GM21528 (cell line): ENCODE results near the gene REEP3.
"Not testable (repeated sequence)": the region's sequence is repeated elsewhere in the genome, so short reads cannot be mapped to it uniquely, and the experiment has no call there.

Experiments used
- ATAC-seq: cut with Tn5 transposase; IDR thresholded peaks from one replicate; pipeline ENCODE4 v1.9.1; 2021; ENCODE audit warnings: mild to moderate bottlenecking, moderate library complexity; ENCODE audit not compliant: unreplicated experiment, low FRiP score

REEP3 gene

DNA sequence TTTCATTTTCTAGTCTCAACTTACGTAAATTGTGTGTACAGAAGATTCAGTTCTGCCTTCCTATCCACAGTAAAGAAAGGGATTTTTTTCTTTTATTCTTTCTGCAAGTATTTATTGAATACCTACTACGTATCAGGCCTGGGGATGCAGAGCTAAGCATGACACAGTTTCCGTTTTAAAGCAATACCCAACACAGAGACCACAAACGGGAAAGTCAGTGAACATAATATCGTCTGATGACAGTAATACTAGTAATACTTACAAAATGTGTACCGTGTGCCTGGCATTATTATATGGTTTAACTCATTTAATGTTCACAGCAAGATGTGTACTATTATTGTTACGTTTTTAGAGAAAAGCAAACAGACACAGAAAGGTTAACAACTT lies 22.4 kb downstream of the REEP3 start:
- ATAC-seq, result no peak

DNA sequence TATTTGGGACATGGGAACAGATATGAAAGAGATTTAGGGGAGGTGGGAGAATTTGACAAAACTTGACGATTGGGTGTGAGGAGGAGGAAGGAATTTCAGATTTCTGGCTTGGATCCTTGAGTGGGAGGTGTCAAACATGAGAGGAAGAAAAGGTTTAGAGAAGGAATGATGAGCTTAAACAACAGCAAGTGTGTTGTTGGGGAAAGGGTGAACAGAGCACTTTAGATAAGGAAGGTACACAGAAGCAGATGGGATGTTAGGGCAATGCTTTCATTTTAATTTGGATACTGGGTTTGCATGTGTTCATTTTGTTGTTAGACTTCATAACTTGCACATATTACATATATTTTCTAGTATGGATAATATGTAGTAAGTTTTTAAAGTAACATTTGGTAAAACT lies 23.2 kb downstream of the REEP3 start:
- no peak for ATAC-seq

DNA sequence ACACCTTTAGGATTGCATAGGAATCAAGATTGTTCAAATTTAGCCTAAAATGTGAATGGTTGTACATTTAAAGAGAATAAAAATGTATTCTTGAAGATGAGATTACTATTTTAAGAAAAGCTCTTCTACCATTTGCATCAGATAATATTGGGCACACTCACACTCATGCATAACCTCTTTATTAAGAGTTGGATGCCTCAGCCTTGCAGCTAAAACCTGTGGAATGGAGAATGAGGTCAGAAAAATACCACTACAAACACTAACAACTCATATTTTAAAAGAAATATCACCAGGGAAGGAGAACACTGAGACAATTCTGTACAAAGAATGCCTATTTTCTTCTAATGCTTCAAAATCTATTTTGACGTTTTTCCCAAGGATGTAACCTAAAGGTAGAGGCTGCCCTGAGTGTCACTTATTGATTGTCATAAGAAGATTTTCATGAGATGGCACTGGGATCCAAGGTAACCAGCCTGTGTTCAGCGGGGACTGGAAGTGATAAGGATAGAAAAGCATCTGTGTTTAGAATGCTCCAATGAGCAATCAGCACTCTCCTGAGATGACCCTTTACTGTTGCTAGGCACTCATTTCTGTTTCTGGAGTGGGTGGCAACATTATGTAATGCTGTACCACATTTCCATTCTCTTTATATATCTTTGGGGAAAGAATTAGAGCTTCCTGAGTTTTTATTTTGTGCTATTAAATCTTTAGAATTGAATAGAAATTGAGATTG lies 26.6 kb downstream of the REEP3 start:
- ATAC-seq, result no peak

DNA sequence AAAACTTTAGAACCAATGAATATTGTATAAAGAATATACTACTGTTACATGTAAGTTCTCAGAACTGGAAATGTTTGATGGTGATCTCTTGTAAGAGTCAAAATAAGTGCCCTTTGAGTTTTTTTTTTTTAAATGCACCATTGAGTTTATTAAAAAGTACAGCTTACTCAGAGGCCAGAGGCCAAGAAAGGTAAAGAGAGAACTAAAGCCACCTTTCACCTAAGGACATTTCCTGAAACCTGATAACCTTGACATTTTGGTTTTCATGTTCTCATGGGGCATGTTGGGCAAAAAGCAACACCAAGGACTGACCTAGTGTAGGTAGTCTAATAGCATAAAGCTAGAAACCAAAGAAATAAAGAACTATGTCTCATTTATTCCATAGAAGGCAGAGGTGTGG lies 27.7 kb downstream of the REEP3 start:
- no peak for ATAC-seq

DNA sequence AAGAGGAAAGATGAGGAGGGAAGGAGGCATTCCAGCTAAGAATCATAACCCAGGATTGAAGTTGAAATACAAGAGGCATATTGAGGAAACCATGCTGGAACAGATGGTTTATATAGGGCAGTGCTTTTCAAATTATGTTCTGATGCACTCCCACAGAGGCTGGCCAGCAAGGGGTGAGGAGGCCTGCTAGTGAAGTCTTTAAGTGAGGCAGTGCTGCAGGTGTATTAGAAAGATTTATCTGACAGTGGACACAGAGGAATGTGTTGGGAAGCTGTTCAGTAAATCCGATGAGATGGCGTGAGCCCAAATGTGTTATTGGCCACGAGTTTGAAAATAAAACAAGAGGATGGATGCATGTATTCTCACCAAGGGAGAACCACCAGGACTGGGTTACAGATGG lies 28.6 kb downstream of the REEP3 start:
- no peak for ATAC-seq

DNA sequence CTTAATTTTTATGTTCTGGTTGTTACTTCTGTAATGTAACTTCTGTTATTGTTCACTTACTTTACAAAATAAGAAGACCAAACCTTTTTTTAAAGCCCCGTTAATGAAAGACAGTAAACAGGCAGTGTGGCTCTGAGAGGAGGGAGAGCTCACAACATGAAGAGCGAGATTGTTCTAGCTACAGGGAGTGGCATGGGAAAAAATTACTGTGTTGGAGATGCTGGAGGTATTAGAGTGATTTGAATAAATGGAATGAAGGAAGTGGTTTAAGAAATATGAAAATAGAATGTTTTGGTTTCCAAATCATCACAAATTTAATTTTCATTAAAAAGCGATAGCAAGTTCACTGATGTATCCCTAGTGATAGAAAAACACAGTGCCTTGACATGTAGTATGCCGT lies 31.8 kb downstream of the REEP3 start:
- ATAC-seq, result no peak

DNA sequence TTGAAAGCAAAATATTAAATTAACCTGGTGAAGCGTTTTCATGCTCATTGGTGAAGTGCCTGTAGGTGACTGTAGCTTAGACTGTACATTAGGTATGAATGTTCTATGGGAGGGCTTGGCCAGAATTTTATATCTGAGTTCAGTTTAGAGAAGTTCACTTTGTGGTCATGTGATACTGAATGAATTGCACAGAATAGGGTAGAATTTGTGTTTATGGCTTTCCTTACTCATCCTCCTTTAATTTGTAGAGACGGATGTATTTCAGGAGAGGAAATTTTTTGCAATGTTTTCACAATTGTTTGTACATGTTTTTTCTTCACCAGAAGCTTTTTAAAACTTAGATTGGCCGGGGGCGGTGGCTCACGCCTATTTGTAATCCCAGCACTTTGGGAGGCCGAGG lies 32.3 kb downstream of the REEP3 start:
- ATAC-seq, result no peak

DNA sequence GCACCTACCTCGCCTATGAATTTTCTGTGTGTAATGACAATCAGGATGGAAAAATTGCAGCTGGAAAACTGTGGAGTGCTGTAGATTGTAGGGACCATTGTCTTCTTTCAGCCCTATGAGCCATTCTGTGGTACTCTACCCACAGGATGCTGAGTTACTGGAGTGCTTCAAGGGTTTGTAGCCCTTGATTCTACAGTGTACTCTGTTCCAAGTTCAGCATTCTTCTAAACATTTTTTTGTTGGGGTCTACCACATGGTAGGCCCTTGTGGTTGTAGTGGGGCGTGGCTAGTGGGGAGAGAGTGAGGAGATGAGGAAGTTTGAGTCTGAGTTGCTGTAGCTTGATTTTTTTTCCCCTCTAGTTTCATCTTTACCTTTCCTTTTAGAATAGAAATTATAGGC lies 33.5 kb downstream of the REEP3 start:
- ATAC-seq, result peak; percentile 75

DNA sequence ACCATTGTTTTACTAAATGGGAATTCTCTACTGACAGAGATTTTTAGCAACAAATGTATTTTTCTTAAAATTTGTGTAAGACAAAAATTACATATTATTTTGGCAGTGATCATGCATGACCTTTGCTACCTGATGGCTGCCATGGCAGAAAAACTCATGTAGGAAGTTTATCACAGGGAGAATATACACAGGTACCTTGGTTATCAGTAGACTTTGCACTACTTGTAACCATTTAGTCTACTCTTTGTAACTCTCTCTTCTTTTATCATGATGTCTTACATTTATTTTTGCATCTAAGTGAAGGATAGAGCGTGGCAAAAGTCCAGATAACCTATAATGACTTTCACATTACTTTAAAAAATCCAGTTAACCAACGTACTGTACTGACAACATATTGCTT lies 34.1 kb downstream of the REEP3 start:
- no peak for ATAC-seq

DNA sequence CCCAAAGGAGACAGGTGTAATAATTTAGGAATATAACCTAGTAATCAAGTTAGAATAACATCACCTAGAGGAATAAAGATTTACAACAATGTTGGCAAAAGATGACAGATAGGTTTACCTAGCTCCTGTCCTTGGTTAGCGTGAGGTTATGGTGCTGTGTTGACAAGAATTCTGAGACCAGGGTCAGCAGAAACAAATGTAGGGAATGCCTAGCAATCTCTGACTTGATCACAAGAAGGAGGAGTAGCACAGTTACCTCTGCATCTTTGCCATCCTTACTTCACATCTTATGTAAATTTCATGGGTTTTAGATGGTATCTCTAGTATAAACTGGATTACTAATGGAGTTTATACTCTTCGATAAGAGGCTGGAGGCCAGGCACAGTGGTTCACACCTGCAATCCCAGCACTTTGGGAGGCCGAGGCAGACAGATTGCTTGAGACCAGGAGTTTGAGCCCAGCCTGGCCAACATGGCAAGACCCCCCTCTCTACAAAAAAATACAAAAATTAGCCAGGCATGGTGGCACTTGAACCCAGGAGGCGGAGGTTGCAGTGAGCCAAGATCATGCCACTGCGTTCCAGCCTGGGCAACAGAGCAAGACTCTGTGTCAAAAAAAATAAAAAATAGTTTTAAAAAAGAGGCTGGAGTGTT lies 37.1 kb downstream of the REEP3 start:
- ATAC-seq, result no peak

DNA sequence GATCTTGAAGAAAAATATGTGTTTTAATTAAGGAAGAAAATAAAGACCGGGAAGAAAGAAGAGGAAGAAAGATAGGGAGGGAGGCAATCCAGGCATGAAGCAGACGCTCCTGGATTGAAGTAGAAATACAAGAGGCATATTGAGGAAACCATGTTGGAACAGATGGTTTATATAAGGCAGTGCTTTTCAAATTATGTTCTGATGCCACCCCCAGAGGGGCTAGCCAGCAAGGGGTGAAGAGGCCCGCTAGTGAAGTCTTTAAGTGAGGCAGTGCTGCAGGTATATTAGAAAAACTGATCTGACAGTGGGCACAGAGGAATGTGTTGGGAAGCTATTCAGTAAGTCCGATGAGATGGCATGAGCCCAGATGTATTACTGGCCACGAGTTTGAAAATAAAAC lies 40.1 kb downstream of the REEP3 start:
- ATAC-seq, result no peak

DNA sequence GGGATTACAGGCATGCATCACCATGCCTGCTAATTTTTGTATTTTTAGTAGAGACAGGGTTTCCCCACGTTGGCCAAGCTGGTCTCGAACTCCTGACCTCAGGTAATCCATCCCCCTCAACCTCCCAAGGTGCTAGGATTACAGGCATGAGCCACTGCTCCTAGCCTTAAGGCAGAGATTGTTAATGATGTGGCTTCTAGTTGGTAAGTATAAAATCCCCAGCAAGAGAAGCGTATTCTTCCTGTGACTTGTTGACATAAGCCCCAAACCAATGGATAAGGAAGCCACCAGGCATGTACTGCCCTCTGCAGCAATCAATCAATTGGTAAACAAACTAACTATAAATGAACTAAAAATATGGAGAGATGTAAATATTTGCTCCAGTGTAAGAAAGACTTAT lies 41.2 kb downstream of the REEP3 start:
- no peak for ATAC-seq

DNA sequence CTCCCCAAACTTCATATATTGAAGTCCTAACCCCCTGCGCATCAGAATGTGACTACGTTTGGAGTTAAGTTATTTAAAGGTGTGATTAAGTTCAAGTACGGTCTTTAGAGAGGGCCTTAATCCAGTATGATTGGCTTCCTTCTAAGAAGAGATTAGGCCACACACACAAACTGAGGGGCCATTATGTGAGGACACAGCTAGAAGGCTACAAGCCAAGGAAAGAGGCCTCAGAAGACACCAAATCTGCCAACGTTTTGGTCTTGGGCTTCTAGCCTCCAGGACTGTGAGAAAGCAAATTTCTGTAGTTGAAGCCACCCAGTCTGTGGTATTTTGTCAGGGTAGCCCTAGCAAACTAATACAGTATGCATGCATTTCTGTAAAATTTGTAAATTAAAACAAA lies 41.7 kb downstream of the REEP3 start:
- ATAC-seq, result no peak

DNA sequence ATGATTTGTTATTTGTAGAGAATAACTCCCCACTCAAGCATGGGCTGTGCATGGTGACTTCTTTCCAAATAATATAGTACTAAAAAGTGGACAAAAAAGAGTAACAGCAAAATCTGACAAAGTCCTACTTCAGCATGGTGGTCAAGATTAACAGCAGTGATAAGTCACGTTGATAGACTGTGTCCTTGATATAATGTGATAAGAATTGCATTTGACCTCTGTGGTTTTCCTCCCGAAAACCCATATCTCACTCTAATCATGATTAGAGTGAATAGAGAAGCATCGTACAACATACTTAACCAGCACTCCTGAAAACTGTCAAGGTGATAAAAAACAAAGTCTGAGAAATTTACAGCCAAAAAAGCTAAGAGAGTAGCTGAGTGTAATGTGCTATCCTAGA lies 42.4 kb downstream of the REEP3 start:
- ATAC-seq, result no peak

DNA sequence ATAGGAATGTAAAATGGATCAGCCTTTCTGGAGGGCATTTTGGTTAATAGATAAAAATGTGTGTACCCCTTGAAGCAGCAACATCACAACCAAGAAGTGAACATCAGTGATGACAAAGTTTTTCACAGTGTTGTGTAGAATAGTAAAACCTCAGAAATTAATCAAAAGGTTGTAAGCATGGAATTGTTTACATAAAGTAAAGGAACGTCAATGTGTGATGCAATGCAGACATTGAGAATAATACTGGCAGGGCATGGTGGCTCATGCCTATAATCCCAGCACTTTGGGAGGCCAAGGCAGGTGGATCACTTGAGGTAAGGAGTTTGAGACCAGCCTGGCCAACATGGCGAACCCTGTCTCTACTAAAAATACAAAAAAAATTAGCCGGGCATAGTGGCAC lies 43.5 kb downstream of the REEP3 start:
- not testable (repeated sequence) for ATAC-seq

DNA sequence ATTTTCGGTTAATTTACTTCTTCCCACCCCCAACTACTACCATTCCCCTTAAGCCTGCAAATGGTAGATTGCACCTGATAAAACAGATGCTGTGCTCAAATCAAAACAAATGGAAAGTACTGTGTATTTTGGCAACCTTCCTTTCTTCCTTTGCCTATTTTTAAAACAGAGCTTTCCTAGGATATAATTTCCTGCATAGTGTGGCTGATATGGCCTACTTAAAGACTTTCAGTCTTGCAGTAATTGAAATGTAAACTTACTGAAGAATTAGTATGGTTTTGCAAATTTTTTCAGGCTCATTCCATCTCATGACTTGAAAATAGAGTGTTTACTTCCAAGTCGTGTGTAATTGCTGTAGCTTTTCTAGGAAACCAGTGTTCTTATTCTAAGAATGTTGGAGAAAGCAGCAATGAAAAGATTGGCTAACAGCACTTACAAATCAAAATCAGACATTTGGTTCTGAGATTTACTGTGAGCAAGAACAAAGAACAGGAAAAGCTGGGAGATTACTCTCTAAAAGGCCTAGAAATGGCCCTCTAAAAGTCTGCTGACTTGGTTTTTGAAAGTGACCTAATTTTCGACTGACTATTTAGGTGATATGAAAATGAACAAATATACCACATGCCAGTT lies 52.0 kb downstream of the REEP3 start:
- ATAC-seq, result no peak

DNA sequence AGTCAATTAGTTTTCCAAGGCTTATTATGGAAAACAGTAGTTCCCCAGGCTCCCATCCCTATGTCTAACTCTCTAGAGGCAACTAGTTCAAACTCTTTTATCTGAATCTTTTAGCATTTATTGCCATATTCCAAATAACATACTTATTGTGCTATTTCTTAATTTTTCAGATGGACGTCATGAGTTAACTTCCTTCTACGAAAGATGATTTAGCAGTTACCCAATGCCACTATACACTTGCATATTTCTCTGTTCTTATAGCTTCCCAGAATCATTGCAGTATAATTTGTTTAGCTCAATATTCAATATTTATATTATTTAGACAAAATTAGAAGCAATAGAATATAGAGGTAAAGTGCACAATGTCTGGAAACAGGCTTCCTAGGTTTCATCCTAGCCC lies 52.8 kb downstream of the REEP3 start:
- no peak for ATAC-seq

DNA sequence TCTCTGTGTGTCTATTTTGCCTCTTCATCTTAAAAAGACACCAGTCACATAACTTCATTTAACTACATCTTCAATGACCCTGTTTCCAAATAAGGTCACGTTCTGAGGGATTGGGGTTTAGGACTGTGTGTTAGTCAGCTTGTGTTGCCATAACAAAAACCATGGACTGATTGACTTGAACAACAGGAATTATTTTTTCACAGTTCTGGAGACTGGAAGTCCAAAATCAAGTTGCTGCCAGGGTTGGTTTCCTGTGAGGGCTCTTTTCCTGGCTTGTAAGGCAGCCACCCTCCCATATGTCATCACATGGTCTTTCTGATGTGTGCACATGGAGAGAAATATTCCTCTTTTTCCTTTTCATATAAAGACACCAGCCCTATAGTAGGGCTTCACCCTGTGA lies 55.3 kb downstream of the REEP3 start:
- ATAC-seq, result no peak

DNA sequence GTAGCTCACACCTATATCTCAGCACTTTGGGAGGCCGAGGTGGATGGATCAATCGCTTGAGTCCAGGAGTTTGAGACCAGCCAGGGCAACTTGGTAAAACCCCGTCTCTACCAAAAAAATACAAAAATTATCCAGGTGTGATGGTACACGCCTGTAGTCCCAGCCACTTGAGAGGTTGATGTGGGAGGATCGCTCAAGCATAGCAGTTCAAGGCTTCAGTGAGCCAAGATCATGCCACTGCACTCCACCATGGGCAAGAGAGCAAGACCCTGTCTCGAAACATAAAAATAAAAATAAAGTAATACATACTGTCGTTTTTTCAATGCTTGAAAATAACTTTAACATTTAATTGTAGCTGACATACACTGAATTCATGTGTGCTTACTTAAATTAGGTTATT lies 57.3 kb downstream of the REEP3 start:
- ATAC-seq, result no peak

DNA sequence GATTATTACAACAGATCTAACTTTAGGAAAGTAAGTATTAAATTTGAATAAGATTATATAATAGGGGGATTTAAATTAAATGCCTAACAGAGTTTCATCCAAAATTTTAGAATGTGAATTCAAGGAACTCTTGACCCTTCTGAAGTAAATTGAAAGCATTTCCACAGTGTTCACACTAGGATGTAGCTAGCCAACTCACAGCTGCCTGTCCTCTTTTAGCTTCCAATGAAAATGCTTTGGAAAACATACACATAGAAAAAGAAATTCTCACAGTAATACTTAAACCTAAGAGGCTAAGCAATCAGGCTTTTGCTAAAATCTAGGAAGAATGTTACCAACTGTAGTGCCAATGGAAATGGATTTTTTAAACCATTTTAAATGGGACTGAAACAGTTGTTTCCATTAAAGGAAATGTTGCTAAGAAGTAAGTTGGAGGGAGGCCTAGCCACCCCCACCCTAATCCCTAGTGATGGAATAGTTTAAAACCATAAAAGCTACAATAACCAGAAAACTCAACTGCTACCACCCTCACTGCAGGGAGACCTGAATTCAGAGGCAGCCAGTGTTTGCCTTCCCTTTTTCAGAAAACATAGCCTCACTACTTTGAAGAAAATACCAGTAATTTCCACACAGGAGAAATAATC lies 58.3 kb downstream of the REEP3 start:
- no peak for ATAC-seq

DNA sequence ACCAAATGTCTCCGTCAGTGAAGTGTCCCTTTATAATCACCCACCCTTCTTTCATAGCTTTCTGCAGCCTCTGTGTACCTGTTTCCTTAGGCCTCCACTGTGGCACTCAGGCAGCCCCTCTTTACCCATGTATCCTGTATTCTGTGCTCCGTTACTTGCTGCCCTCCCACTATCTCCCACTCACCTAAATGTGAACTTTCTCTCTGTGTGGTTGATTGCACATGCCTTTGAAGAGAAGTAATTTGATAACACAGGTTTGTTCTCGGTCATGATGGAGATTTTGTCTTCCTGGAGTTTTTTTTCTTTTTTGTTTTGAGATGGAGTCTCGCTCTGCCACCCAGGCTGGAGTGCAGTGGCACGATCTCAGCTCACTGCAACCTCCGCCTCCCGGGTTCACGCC lies 61.5 kb downstream of the REEP3 start:
- no peak for ATAC-seq

DNA sequence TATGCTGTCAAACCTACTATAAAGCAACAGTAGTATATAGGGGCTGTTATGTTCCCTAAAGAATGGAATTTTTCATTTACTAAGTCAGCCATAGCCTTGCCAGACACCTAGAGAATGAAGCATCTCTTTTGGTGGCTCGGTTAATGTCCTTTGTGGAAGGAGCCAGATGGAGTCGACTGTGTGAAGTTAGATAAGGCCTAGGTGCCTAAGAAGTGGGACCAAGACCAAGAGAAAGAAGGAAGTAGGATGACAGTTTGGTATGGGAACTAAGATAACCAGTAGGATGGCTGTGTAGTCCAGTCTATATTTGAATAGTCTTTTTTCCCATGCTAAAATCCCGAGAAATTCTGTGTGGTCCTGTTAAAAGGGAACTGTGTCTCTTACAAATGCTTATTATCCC lies 62.2 kb downstream of the REEP3 start:
- no peak for ATAC-seq
